Right cardiac atrium (tissue), 5 donors: Measurements from ENCODE around the gene LYPD6B. TPM values are rescaled to one million over a fixed set of nuclear protein-coding genes. Genes with fewer than 3 reads are reported as not detected.
"Not testable (repeated sequence)": the region's sequence is repeated elsewhere in the genome, so short reads cannot be mapped to it uniquely, and the experiment has no call there.

Experiments
- ATAC-seq, 2 donors: fragments of 200-7000 bp; cut with Tn5 transposase; one replicate each; pipeline versions ENCODE4 v1.8.0 to v1.9.1; 2020; ENCODE audit warnings: moderate library complexity in 2 of 2, mild to moderate bottlenecking in 1 of 2
- DNase-seq, 3 donors: peaks; one replicate each; pipeline ENCODE4 v3.0.0-alpha.2; 2020
- H3K27ac ChIP-seq: one replicate; pipeline ENCODE4 v1.5.1; 2013; ENCODE audit warnings: mild to moderate bottlenecking, low read length, control low read depth, moderate library complexity
- H3K27me3 ChIP-seq: one replicate; pipeline ENCODE4 v1.6.1; 2013; ENCODE audit not compliant: control insufficient read depth, insufficient read depth
- H3K4me1 ChIP-seq: one replicate; pipeline ENCODE4 v1.6.1; 2013; ENCODE audit warnings: low read length; ENCODE audit not compliant: control insufficient read depth, insufficient read depth
- H3K4me3 ChIP-seq: one replicate; pipeline ENCODE4 v1.5.1; 2013; ENCODE audit warnings: low read length, control low read depth
- H3K9me3 ChIP-seq: one replicate; pipeline ENCODE4 v1.6.1; 2013; ENCODE audit warnings: low read length; ENCODE audit not compliant: control insufficient read depth
- WGBS: extraction: QIAGEN DNeasy Blood & Tissue Kit; methylation state at CpG from one replicate; pipeline ENCODE4 v1.1.7; 2013; 5-methylcytosine and 5-hydroxymethylcytosine counted together
- intact Hi-C, 4 donors: fragments of 100-400 bp; cut with DNase I; formaldehyde crosslinking; loops; one replicate each; pipeline versions ENCODE4 v1.11.0 to v1.14.0; 2022 to 2023
- polyA plus RNA-seq: library from polyadenylated mRNA; stranded (reverse); fragments of 200-250 nt; gene quantifications from one replicate; pipeline ENCODE4 v1.2.3, GENCODE V29; 2013
- total RNA-seq, 4 donors: library from RNA; stranded (reverse); fragmentation: NEBNext Ultra II Directional; extraction: Animal tissue kit (Norgen Biotek cat#: 25700); gene quantifications; one replicate each; pipeline ENCODE4 v1.2.1, GENCODE V29; 2021
- donor health status: healthy with polysubstance abuse.
- donor health status: DM: no; HTN: yes; CAD: no.
- donor health status: DM: no; HTN: no; CAD: no.
- donor health status: DM: no; HTN: yes; CAD: no; lungs with severe emphysema.
- donor health status: DM: yes; HTN: yes; CAD: no.

The LYPD6B gene
- total and polyA plus RNA-seq, 5 donors: not detected

DNA sequence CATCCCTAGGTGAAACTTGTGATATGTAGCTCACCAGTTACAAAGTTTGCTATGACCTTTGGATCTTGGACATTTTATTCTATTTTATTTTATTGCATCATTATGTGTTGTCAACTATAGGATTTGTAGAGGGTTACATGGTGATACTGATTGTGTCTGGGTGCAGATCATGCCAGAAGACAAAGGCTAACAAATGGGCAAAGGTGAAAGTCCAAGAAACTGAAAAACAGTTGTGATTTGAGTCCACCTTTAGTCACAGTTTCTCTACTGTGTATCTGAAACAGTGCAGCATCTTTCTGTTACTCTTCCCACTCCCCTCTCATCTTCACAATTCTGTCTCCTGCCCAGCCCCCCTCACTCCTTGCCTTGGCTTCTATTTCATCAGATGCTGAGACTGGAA is 180.0 kb downstream of the LYPD6B start:
- Histone ChIP-seq H3K9me3 (no peaks in the 10 kb centered on the region), H3K4me1 (no peaks in the 10 kb centered on the region), H3K4me3 (no peak overlapping the region), H3K27me3 (no peaks in the 10 kb centered on the region), H3K27ac (no peak overlapping the region)
- DNase-seq (no peak), ATAC-seq (no peak)
- intact Hi-C loops: no loop called here

DNA sequence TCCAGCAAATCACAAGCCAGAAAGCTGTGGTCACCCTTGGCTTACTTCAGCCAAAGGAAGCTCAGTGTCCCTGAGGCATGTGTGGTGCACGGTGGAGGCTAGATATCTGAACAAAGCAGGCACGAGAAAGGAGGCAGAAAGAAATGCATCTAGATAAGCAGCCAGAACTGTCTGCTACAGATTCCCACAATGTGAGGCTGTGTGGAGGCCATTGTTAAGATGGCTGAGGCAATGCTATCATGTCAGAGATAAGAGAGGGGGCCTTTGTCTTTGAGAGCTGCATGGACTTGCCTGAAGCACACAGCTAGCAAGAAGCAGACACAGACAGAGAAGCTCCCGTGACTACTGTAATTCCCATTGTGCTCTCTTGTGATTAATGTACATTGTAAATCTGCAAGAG is 181.4 kb downstream of the LYPD6B start:
- ATAC-seq (no peak), DNase-seq (no peak)
- 42% methylated on average over 3 of the region's 3 CpGs for WGBS
- H3K27ac ChIP-seq: no peak overlapping the region
- H3K4me1 ChIP-seq: no peaks in the 10 kb centered on the region
- H3K4me3 ChIP-seq: no peak overlapping the region
- intact Hi-C loops: no loop called here
- no peaks in the 10 kb centered on the region for H3K9me3 ChIP-seq
- no peaks in the 10 kb centered on the region for H3K27me3 ChIP-seq

DNA sequence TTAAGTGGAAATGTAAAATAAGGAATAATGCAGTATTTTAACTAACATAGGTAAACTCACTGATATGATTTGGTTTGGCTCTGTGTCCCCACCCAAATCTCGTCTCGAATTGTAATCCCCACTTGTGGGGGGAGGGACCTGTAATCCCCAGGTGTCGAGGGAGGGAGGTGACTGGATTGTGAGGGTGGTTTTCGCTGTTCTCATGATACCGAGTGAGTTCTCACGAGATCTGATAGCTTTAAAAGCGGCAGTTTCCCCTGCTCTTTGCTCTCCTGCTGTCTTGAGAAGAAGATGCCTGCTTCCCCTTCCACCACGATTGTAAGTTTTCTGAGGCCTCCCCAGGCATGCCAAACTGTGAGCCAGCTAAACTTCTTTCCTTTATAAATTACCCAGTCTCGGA is 182.5 kb downstream of the LYPD6B start:
- no peaks in the 10 kb centered on the region for H3K4me1 ChIP-seq
- H3K27ac ChIP-seq: no peak overlapping the region
- no peak overlapping the region for H3K4me3 ChIP-seq
- H3K27me3 ChIP-seq: no peaks in the 10 kb centered on the region
- DNase-seq (no peak), ATAC-seq (no peak)
- intact Hi-C loops: no loop called here
- H3K9me3 ChIP-seq: no peaks in the 10 kb centered on the region
- WGBS: 74% methylated on average over 9 of the region's 9 CpGs

DNA sequence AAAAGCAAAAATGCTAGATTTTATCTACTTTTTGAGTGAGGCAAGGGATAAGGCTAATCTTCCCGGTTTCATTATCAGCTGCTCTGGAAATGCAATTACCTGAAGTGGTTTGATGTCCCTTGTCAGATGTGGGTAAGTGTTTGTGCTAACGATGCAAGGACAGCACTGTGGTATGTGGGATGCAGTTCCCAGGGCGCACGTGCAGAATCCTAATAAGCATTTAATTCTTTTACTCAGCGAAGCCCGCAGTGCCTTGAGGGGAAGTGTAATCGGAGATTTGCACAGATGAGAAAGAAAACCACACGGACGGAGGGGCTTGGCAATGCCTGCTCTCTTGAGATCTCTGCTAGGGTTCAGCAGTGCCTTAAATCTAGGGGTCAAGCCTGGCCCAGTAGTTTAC is 183.4 kb downstream of the LYPD6B start:
- Histone ChIP-seq H3K27ac (no peak overlapping the region), H3K4me3 (no peak overlapping the region), H3K27me3 (no peaks in the 10 kb centered on the region), H3K9me3 (no peaks in the 10 kb centered on the region), H3K4me1 (no peaks in the 10 kb centered on the region)
- ATAC-seq: no peak
- intact Hi-C loops: no loop called here
- no peak for DNase-seq
- 43% methylated on average over 9 of the region's 9 CpGs for WGBS

DNA sequence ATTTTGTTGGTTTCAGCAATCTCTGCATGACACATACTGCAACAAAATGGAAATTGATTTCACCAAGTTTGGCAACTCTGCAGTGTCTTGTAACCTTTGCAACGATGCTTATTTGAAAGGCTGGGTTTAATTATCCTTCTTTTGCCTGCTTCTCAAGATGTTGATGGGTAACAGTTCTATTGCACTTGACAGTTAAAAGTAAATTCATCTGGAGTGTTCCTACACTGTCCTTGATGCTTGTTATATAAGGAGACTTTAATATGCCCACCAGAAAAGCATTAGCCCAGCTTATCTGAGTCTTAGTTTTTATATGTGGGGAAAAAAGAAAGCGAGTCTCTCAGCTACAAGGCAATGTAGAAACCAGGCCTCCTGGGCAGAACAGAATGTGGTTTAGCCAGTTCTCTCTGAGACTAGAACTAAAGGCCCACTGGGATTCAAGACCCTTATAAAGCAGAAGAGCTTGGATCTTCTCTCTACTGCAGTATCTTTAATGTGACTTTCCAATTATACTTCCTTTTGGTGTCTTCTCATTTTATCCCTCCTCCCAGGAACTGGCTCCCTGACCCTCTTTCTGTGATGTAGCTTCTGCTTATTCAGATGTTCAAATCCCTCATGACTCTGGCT is 185.1 kb downstream of the LYPD6B start:
- no peaks in the 10 kb centered on the region for H3K9me3 ChIP-seq
- no peaks in the 10 kb centered on the region for H3K27me3 ChIP-seq
- WGBS: 78% methylated on average over 2 of the region's 2 CpGs
- H3K27ac ChIP-seq: no peak overlapping the region
- DNase-seq: no peak
- no peak overlapping the region for H3K4me3 ChIP-seq
- intact Hi-C loops: no loop called here
- no peaks in the 10 kb centered on the region for H3K4me1 ChIP-seq
- no peak for ATAC-seq

DNA sequence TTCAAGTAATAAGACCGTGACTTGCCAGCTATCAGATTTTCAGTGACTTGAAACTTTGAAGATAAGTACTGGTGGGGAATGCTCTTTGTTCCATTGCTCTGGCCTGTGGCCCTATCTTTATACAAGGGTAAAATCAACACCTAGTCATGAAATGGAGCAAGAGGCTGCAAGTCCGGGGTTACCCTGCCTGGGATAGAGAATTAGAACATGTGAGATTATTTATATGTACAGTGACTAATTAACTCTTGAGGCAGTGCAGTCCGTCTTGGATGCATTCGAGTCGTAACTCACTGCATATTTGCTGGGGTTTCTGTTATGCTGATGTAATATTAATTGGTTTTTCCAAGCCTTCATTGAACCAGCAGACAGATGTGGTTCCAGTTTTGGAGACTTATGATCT is 186.0 kb downstream of the LYPD6B start:
- WGBS: 75% methylated on average over 5 of the region's 5 CpGs
- intact Hi-C loops: no loop called here
- no peak overlapping the region for H3K4me3 ChIP-seq
- no peak for DNase-seq
- H3K4me1 ChIP-seq: no peaks in the 10 kb centered on the region
- H3K9me3 ChIP-seq: no peaks in the 10 kb centered on the region
- H3K27ac ChIP-seq: no peak overlapping the region
- H3K27me3 ChIP-seq: no peaks in the 10 kb centered on the region
- ATAC-seq: no peak

DNA sequence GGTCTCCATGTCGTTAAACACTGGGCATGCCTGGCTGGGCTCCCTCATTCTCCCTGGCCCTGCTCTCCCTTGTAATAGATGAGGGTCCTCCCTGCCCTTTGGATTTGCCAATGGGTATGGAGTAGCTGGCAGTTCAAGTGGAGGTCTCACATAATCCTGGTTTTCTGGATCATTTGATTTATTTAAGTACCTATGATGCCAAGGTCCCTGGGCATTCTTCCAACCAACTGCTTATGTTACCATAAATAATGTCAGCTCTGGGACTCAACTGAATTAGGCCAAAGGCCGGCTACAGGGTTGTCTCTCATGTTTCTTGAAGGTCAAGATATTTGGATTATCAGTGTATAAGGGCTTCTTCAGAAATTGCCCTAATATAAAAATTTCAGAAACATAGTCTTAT is 186.9 kb downstream of the LYPD6B start:
- Histone ChIP-seq H3K4me3 (no peak overlapping the region), H3K27ac (no peak overlapping the region), H3K4me1 (no peaks in the 10 kb centered on the region), H3K9me3 (no peaks in the 10 kb centered on the region), H3K27me3 (no peaks in the 10 kb centered on the region)
- ATAC-seq: no peak
- DNase-seq: no peak
- intact Hi-C loops: no loop called here
- 71% methylated on average over 2 of the region's 2 CpGs for WGBS

DNA sequence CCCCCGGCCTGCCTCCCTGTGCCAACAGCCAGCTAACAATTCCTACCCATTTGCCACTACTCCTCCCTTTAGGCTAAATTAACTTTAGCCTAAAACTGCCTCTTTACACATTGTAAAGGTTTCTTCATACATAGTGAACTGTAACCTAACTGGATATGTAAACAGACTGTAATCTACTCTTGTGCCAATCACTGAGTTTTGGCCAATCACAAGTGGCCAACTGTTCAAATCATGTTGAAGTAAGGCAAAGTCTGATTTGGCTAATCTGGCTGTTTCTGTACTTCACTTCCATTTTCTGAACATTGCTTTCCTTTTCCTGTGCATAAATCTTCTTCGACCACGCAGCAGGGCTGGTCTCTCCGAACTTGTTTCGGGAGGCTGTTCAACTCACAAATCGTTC is 188.3 kb downstream of the LYPD6B start:
- Histone ChIP-seq H3K4me1 (no peaks in the 10 kb centered on the region), H3K4me3 (no peak overlapping the region), H3K9me3 (no peaks in the 10 kb centered on the region), H3K27ac (no peak overlapping the region), H3K27me3 (no peaks in the 10 kb centered on the region)
- intact Hi-C loops: no loop called here
- DNase-seq: no peak
- WGBS: 72% methylated on average over 6 of the region's 6 CpGs
- ATAC-seq: no peak

DNA sequence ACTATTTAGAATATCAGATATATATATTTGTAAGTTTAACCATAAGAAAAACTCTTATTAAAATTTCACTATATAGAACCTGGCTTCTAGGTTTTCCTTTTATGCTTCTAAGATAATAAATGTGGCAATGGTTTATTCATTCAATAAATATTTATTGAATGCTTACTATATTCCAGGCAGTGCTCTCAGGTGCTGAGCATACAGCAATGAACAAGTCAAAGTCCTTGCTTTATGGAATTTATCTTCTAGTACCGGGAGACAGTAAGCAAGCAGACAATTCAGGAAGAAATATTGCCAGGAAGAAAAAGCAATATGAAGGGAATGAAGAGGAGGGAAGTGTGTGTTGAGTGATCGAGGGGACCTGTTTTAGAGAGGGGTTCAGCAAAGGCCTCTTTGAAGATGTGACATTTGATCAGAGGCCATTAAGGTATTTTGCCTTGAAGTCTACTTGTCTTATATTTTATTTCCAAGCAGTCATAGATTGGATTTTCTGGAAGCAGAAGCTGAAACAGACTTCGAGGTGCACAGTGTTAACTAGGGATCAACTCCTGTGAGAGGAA is 197.4 kb downstream of the LYPD6B start:
- ATAC-seq: no peak
- no peaks in the 10 kb centered on the region for H3K27me3 ChIP-seq
- H3K27ac ChIP-seq: no peak overlapping the region
- no peak for DNase-seq
- H3K9me3 ChIP-seq: no peaks in the 10 kb centered on the region
- WGBS: 56% methylated on average over 3 of the region's 3 CpGs
- intact Hi-C loops: no loop called here
- H3K4me1 ChIP-seq: no peaks in the 10 kb centered on the region
- H3K4me3 ChIP-seq: no peak overlapping the region

DNA sequence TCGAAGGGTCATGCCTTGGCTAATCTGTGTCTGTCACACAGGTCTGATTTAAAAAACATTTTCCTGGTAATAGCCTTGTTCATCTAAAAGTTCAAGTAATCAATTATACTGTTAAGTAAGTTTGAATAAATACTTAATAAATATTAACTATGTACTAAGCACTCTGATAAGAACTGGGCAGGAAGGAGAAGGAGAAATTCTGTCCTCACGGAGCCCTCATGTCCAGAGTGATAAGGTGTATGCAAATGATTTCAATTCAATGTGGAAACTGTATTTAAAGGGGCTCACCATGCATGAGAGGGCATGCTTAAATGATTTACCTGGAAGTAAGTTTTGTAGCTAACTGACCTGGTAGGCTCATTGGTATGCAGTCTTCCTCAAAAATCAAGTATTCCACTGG is 197.9 kb downstream of the LYPD6B start:
- DNase-seq (no peak), ATAC-seq (no peak)
- H3K4me1 ChIP-seq: no peaks in the 10 kb centered on the region
- H3K9me3 ChIP-seq: no peaks in the 10 kb centered on the region
- H3K27me3 ChIP-seq: no peaks in the 10 kb centered on the region
- WGBS: 57% methylated on average over 2 of the region's 2 CpGs
- no peak overlapping the region for H3K4me3 ChIP-seq
- no peak overlapping the region for H3K27ac ChIP-seq
- intact Hi-C loops: no loop called here

DNA sequence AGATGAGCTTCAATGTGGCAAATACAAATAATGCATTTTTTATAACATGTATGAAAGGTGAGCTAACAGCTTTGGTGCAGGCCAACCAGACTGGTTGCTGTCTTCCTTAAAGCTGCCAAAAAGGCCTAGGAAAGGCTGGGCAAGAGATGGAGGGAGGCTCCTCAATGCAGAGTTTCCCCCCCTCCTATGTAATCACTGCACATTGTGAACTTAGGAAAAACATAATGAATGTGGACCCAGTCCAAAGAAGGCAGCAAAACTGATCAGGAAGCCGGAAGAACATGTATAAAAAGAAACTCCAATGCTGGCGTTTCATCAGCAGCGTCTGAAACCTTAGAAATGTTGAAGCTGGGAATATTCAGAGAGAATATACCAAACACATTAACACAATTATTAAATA is 207.7 kb downstream of the LYPD6B start:
- DNase-seq (no peak), ATAC-seq (no peak)
- Histone ChIP-seq H3K4me1 (no peaks in the 10 kb centered on the region), H3K9me3 (no peaks in the 10 kb centered on the region), H3K27ac (no peak overlapping the region), H3K4me3 (no peak overlapping the region), H3K27me3 (no peaks in the 10 kb centered on the region)
- intact Hi-C loops: no loop called here
- WGBS: 53% methylated on average over 3 of the region's 3 CpGs

DNA sequence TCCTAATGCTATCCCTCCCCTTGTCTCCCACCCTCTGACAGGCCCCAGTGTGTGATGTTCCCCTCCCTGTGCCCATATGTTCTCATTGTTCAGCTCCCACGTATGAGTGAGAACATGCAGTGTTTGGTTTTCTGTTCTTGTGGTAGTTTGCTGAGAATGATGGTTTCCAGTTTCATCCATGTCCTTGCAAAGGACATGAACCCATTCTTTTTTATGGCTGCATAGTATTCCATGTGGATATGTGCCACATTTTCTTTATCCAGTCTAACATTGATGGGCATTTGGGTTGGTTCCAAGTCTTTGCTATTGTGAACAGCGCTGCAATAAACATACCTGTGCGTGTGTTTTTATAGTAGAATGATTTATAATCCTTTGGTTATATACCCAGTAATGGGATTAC is 212.9 kb downstream of the LYPD6B start:
- ATAC-seq, DNase-seq, H3K4me1 ChIP-seq, intact Hi-C loops, H3K27ac ChIP-seq, H3K27me3 ChIP-seq, H3K4me3 ChIP-seq, H3K9me3 ChIP-seq: not testable (repeated sequence)
- 96% methylated on average over 3 of the region's 3 CpGs for WGBS
